Mesenchymal stem cell (in vitro differentiated cells and primary cell): ENCODE measurements around the gene PML.
A peak's percentile ranks its signal among the peaks of the same experiment; 100 is the strongest.

ENCODE experiments used
- DNase-seq: peaks from one replicate; pipeline ENCODE4 v3.0.0-alpha.2; 2013
- H2AFZ ChIP-seq: one replicate; pipeline ENCODE4 v1.6.1; 2013; ENCODE audit warnings: low read depth, mild to moderate bottlenecking, control low read depth, inconsistent platforms, low read length, moderate library complexity
- H2AK5ac ChIP-seq: 2 replicates; pipeline ENCODE4 v1.6.1; 2013; ENCODE audit warnings: low read length, moderate library complexity, mild to moderate bottlenecking, inconsistent platforms; ENCODE audit not compliant: severe bottlenecking
- H2BK120ac ChIP-seq: one replicate; pipeline ENCODE4 v1.6.1; 2013; ENCODE audit warnings: low read depth, mild to moderate bottlenecking, inconsistent platforms, low read length, moderate library complexity
- H2BK12ac ChIP-seq, 2 experiments: one replicate each; pipeline ENCODE4 v1.6.1; 2013; ENCODE audit warnings: inconsistent platforms in 2 of 2, low read length in 2 of 2, mild to moderate bottlenecking in 2 of 2, moderate library complexity in 2 of 2, control low read depth in 1 of 2
- H2BK15ac ChIP-seq: one replicate; pipeline ENCODE4 v1.6.1; 2013; ENCODE audit warnings: mild to moderate bottlenecking, low read depth, inconsistent platforms; ENCODE audit not compliant: poor library complexity, severe bottlenecking
- H2BK5ac ChIP-seq: 2 replicates; pipeline ENCODE4 v1.6.1; 2013; ENCODE audit warnings: low read depth, mild to moderate bottlenecking, low read length, control low read depth, inconsistent platforms; ENCODE audit not compliant: poor library complexity, severe bottlenecking
- H3K14ac ChIP-seq, 2 experiments: one replicate each; pipeline ENCODE4 v1.6.1; 2013; ENCODE audit warnings: inconsistent platforms in 2 of 2, low read length in 2 of 2, control low read depth in 1 of 2, mild to moderate bottlenecking in 1 of 2, moderate library complexity in 1 of 2
- H3K18ac ChIP-seq, 2 experiments: one replicate each; pipeline ENCODE4 v1.6.1; 2013; ENCODE audit warnings: inconsistent platforms in 2 of 2, low read length in 2 of 2, control low read depth in 1 of 2, low read depth in 1 of 2, mild to moderate bottlenecking in 1 of 2
- H3K23ac ChIP-seq, 2 experiments: one replicate each; pipeline ENCODE4 v1.6.1; 2013; ENCODE audit warnings: inconsistent platforms in 2 of 2, low read length in 2 of 2, mild to moderate bottlenecking in 2 of 2, moderate library complexity in 2 of 2, control low read depth in 1 of 2
- H3K27ac ChIP-seq: 2 replicates; pipeline ENCODE4 v1.5.1; 2013; ENCODE audit warnings: mild to moderate bottlenecking, moderate library complexity, low read length, control low read depth, inconsistent platforms; ENCODE audit not compliant: poor library complexity, severe bottlenecking
- H3K27me3 ChIP-seq, 2 experiments: 2 replicates each; pipeline versions ENCODE4 v1.6.1 to v1.7.0; 2013; ENCODE audit warnings: low read length in 2 of 2, mild to moderate bottlenecking in 2 of 2, moderate library complexity in 2 of 2, control low read depth in 1 of 2, inconsistent platforms in 1 of 2; ENCODE audit not compliant: control insufficient read depth in 1 of 2, insufficient read depth in 1 of 2
- H3K36me3 ChIP-seq, 2 experiments: 2 replicates each; pipeline versions ENCODE4 v1.6.1 to v1.7.0; 2013; ENCODE audit warnings: low read length in 2 of 2, control low read depth in 1 of 2, inconsistent platforms in 1 of 2, low read depth in 1 of 2, mild to moderate bottlenecking in 1 of 2; ENCODE audit not compliant: insufficient read depth in 2 of 2, control insufficient read depth in 1 of 2
- H3K4ac ChIP-seq, 2 experiments: one replicate each; pipeline ENCODE4 v1.6.1; 2013; ENCODE audit warnings: inconsistent platforms in 2 of 2, low read length in 2 of 2, mild to moderate bottlenecking in 2 of 2, moderate library complexity in 2 of 2, control low read depth in 1 of 2, low read depth in 1 of 2
- H3K4me1 ChIP-seq: 2 replicates; pipeline ENCODE4 v1.6.1; 2013; ENCODE audit warnings: low read depth, low read length, control low read depth; ENCODE audit not compliant: control insufficient read depth, insufficient read depth
- H3K4me2 ChIP-seq: 2 replicates; pipeline ENCODE4 v1.6.1; 2013; ENCODE audit warnings: low read length, mild to moderate bottlenecking, inconsistent platforms; ENCODE audit not compliant: poor library complexity, severe bottlenecking
- H3K4me3 ChIP-seq, 2 experiments: 2 replicates each; pipeline versions ENCODE4 v1.5.1 to v1.7.0; 2013; ENCODE audit warnings: low read length in 2 of 2, mild to moderate bottlenecking in 2 of 2, control low read depth in 1 of 2, low read depth in 1 of 2; ENCODE audit not compliant: insufficient read depth in 1 of 2
- H3K79me1 ChIP-seq: replicated peaks from 2 replicates; pipeline ENCODE4 v1.6.1; 2013; ENCODE audit warnings: mild to moderate bottlenecking, control low read depth, low read length, inconsistent platforms; ENCODE audit not compliant: poor library complexity, severe bottlenecking
- H3K9ac ChIP-seq: 2 replicates; pipeline ENCODE4 v1.7.0; 2013; ENCODE audit warnings: mild to moderate bottlenecking, low read length, moderate library complexity
- H3K9me3 ChIP-seq: 2 replicates; pipeline ENCODE4 v1.7.0; 2013; ENCODE audit warnings: mild to moderate bottlenecking, low read length; ENCODE audit not compliant: control insufficient read depth
- H4K8ac ChIP-seq: one replicate; pipeline ENCODE4 v1.6.1; 2013; ENCODE audit warnings: inconsistent platforms, mild to moderate bottlenecking, low read length, moderate library complexity
- H4K91ac ChIP-seq: one replicate; pipeline ENCODE4 v1.6.1; 2013; ENCODE audit warnings: mild to moderate bottlenecking, low read length, inconsistent platforms
- WGBS: methylation state at CpG from one replicate; pipeline ENCODE4 v1.1.7; 2013; ENCODE audit warnings: mixed read lengths; 5-methylcytosine and 5-hydroxymethylcytosine counted together

PML gene

GRCh38 chr15:73982222-73982962 is 12.1 kb upstream of the PML start:
- peak overlapping the region; percentile 91 for H2BK120ac ChIP-seq
- WGBS: 20% methylated on average over 8 of the region's 8 CpGs
- H4K91ac ChIP-seq: peak overlapping the region; percentile 97
- peaks cover 10 to 22% of the 10 kb centered on the region in 2 experiments for H3K36me3 ChIP-seq
- peak overlapping the region; percentile 17 for H3K4me2 ChIP-seq
- H3K9me3 ChIP-seq: no peaks in the 10 kb centered on the region
- H3K4me3 ChIP-seq: peak overlapping the region in 1 of 2 experiments; percentile 53
- peak overlapping the region; percentile 79 for H4K8ac ChIP-seq
- H3K4ac ChIP-seq: peak overlapping the region; percentile 61 to 99
- H2BK5ac ChIP-seq: peak overlapping the region; percentile 100
- H3K14ac ChIP-seq: peak overlapping the region in 1 of 2 experiments; percentile 96
- peak overlapping the region in 1 of 2 experiments; percentile 47 for H3K23ac ChIP-seq
- peaks cover 58% of the 10 kb centered on the region for H3K4me1 ChIP-seq
- DNase-seq: peak; percentile 95
- peak overlapping the region; percentile 99 for H3K27ac ChIP-seq
- peak overlapping the region; percentile 54 for H2AFZ ChIP-seq
- H3K27me3 ChIP-seq: no peaks in the 10 kb centered on the region
- peak overlapping the region; percentile 96 for H2AK5ac ChIP-seq
- H2BK12ac ChIP-seq: peak overlapping the region; percentile 97 to 99
- H2BK15ac ChIP-seq: peak overlapping the region; percentile 73
- H3K9ac ChIP-seq: peak overlapping the region; percentile 82
- H3K79me1 ChIP-seq: peaks cover 3% of the 10 kb centered on the region
- H3K18ac ChIP-seq: peak overlapping the region; percentile 94 to 99

GRCh38 chr15:73983211-73983727 is 11.2 kb upstream of the PML start:
- no peaks in the 10 kb centered on the region for H3K9me3 ChIP-seq
- peak overlapping the region; percentile 82 for H3K9ac ChIP-seq
- peak overlapping the region; percentile 99 for H4K91ac ChIP-seq
- H2AK5ac ChIP-seq: peak overlapping the region; percentile 99
- 54% methylated on average over 10 of the region's 10 CpGs for WGBS
- peak overlapping the region; percentile 99 to 100 for H2BK12ac ChIP-seq
- H3K23ac ChIP-seq: peak overlapping the region in 1 of 2 experiments; percentile 56
- H2BK15ac ChIP-seq: peak overlapping the region; percentile 88
- peak overlapping the region; percentile 94 to 99 for H3K18ac ChIP-seq
- H3K4me3 ChIP-seq: peak overlapping the region in 1 of 2 experiments; percentile 7
- H2AFZ ChIP-seq: peak overlapping the region; percentile 46
- H4K8ac ChIP-seq: peak overlapping the region; percentile 93
- H3K27me3 ChIP-seq: no peaks in the 10 kb centered on the region
- peak overlapping the region; percentile 91 for H2BK120ac ChIP-seq
- H3K27ac ChIP-seq: peak overlapping the region; percentile 99
- peak overlapping the region; percentile 36 for H3K4me2 ChIP-seq
- peaks cover 16 to 22% of the 10 kb centered on the region in 2 experiments for H3K36me3 ChIP-seq
- peaks cover 3% of the 10 kb centered on the region for H3K79me1 ChIP-seq
- H3K4me1 ChIP-seq: peaks cover 64% of the 10 kb centered on the region
- peak; percentile 86 for DNase-seq
- peak overlapping the region; percentile 100 for H2BK5ac ChIP-seq
- H3K14ac ChIP-seq: peak overlapping the region in 1 of 2 experiments; percentile 96
- peak overlapping the region; percentile 98 to 99 for H3K4ac ChIP-seq

GRCh38 chr15:73983773-73984172 is 10.7 kb upstream of the PML start:
- Histone ChIP-seq H3K4me3 (peak overlapping the region in 1 of 2 experiments; percentile 7), H3K36me3 (peaks cover 21 to 27% of the 10 kb centered on the region in 2 experiments), H3K4ac (peak overlapping the region; percentile 98 to 99), H3K4me1 (peaks cover 70% of the 10 kb centered on the region), H2BK120ac (peak overlapping the region; percentile 91), H3K9ac (peak overlapping the region; percentile 82), H3K79me1 (peaks cover 3% of the 10 kb centered on the region), H4K8ac (peak overlapping the region; percentile 93), H2AK5ac (peak overlapping the region; percentile 99), H3K18ac (peak overlapping the region; percentile 94 to 99), H3K9me3 (no peaks in the 10 kb centered on the region), H3K4me2 (no peak overlapping the region), H2BK12ac (peak overlapping the region; percentile 99 to 100), H3K23ac (peak overlapping the region in 1 of 2 experiments; percentile 56), H4K91ac (peak overlapping the region; percentile 99), H3K14ac (peak overlapping the region in 1 of 2 experiments; percentile 96), H2AFZ (no peak overlapping the region), H2BK15ac (peak overlapping the region; percentile 88), H2BK5ac (peak overlapping the region; percentile 100), H3K27ac (peak overlapping the region; percentile 99), H3K27me3 (no peaks in the 10 kb centered on the region)
- DNase-seq: no peak
- WGBS: 97% methylated on average over 9 of the region's 9 CpGs
